DMS53 treated with DMSO at 0.1 percent for 48 hours (cell line): Measurements from ENCODE around the gene TXNRD1.
"Not testable (repeated sequence)": the region's sequence is repeated elsewhere in the genome, so short reads cannot be mapped to it uniquely, and the experiment has no call there.

Experiments used
- DNase-seq: peaks from one replicate; lab custom pipeline; 2025; ENCODE audit not compliant: unreplicated experiment; lab: John Stamatoyannopoulos, UW

Gene TXNRD1

GRCh38 chr12:104320627-104321024 is 105.0 kb downstream of the TXNRD1 start:
- no peak for DNase-seq

- no peak for DNase-seq
Observed at GRCh38 chr12:104321949-104322348, 106.4 kb downstream of the TXNRD1 start.

GRCh38 chr12:104322533-104322932 is 107.0 kb downstream of the TXNRD1 start:
- not testable (repeated sequence) for DNase-seq

GRCh38 chr12:104323899-104324298 is 108.3 kb downstream of the TXNRD1 start:
- DNase-seq = no peak

DNA sequence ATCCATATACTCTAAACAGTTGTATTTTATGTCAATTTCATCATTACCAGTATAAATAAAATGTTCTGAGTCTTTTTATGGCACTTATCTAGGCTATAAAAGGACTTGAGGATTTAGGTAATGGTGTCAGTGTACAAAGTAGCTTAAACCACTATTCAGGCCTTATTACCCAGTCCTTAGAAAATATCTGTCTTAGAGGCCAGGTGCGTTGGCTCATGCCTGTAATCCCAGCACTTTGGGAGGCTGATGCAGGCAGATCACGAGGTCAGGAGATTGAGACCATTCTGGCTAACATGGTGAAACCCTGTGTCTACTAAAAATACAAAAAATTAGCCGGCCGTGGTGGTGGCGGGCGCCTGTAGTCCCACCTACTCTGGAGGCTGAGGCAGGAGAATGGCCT is 112.7 kb downstream of the TXNRD1 start:
- DNase-seq = not testable (repeated sequence)

- no peak for DNase-seq
Observed at GRCh38 chr12:104328790-104329189, 113.2 kb downstream of the TXNRD1 start.

- DNase-seq = no peak
Observed at GRCh38 chr12:104329707-104330532, 114.3 kb downstream of the TXNRD1 start.

DNA sequence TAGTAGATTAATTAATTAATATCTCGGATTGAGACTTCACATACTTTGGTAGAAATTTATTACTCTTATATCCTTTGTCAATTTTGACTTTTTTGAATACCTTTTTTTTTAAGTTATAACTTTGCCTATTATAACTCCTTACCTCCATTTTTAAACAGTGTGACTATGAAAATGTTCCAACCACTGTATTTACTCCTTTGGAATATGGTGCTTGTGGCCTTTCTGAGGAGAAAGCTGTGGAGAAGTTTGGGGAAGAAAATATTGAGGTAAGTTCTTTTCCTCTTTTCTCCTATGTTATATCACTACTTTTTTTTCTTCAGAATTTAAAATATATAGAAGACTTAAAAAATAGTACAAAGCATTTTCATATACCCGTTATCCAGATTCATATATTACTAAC is 115.8 kb downstream of the TXNRD1 start:
- no peak for DNase-seq

- DNase-seq = not testable (repeated sequence)
Observed at GRCh38 chr12:104332273-104332672, 116.7 kb downstream of the TXNRD1 start.

- no peak for DNase-seq
Observed at GRCh38 chr12:104333692-104334255, 118.2 kb downstream of the TXNRD1 start.

DNA sequence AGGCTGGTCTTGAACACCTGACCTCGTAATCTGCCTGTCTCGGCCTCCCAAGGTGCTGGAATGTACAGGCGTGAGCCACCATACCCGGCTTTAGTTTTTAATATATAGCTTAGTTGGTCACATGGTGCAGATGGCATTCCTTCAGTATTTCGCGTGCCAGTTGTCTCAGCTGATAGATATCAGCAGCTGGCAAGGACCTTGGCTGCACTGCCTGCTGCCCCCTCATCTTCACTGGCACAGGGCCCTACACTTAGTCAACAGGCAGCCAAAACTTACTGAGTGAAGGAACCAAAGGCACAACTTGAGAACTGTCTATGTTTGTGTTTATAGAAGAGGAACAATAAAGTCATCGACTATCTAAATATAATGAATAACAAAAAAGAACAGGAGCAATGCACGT is 119.0 kb downstream of the TXNRD1 start:
- no peak for DNase-seq

DNA sequence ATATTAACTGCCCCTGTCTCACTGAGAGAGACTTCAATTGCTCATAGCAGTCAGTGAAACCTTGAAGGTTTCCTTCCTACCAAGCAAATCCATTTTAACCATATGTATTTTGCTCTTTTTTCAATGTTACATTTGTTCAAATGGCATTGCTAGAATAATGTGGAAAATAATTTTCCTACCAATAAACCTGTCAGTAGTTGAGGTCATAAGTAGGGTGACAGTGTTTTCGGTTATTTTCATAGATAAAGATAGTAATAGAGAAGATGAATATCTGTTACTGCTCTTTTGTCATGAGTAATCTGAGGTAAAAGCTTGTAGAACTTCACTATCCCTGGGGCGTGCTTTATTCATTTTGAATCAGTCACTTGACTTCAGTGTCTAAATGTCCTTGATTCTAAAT is 120.5 kb downstream of the TXNRD1 start:
- DNase-seq = no peak

DNA sequence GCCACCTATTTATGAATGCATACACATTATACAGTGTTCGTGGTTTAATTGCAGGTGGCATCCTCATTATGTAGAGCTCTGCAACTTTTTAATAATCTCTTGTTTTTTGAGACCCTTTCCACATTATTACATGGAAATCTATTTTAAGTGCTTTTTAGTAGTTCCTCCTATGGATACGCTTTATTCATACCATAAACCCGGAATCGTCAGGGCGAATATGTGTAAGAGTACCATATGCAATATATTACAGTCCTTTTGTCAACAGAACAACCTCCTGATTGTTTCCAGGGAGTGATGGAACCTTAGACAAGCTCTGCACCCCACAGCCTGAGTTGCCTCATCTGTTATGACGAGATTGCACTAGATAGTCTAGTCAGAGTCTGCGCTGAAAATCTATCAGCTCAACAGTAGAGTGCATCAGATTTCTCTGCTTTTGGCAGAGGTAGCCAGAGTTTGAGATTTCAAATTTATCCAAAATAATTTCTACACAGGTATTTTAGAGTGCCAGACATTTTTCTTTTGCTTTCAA is 121.5 kb downstream of the TXNRD1 start:
- no peak for DNase-seq

DNA sequence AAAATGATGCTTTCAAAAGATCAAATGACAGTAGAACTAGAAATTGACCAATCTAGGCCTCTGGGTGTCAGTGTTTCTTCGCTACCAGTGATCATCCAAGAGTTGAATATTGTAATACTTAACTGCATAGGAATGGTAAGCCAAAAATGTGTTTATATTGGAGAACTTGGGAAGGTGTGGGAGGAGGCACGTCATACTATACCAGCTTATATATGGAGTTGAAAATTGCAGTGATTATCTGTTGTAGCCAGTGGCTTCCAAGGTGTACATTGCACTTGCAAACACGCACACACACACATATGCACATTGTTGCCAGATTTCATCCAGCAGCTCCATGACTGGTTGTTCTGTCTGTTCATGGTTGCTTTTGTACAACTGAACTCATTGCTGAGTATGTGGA is 124.1 kb downstream of the TXNRD1 start:
- DNase-seq = no peak

DNA sequence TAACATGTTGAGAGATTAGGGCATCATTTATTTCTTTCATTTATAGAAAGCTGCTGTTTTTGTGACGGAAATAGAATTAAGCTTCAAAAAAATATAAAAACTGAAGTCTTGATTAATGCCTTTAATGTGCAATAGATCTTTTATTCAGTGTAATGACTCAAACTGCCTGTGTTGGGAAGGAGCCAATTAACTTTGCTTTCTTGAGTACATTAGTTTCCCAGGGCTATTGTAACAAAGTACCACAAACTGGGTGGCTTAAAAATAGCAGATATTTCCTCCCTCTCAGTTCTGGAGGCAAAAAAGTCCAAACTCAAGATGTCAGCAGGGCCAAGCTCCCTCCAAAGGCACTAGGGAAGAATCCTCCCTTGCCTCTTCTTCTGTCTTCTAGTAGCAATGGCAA is 124.6 kb downstream of the TXNRD1 start:
- DNase-seq = no peak

- DNase-seq = no peak
Observed at GRCh38 chr12:104340925-104341611, 125.5 kb downstream of the TXNRD1 start.

- DNase-seq = no peak
Observed at GRCh38 chr12:104342147-104342546, 126.6 kb downstream of the TXNRD1 start.

DNA sequence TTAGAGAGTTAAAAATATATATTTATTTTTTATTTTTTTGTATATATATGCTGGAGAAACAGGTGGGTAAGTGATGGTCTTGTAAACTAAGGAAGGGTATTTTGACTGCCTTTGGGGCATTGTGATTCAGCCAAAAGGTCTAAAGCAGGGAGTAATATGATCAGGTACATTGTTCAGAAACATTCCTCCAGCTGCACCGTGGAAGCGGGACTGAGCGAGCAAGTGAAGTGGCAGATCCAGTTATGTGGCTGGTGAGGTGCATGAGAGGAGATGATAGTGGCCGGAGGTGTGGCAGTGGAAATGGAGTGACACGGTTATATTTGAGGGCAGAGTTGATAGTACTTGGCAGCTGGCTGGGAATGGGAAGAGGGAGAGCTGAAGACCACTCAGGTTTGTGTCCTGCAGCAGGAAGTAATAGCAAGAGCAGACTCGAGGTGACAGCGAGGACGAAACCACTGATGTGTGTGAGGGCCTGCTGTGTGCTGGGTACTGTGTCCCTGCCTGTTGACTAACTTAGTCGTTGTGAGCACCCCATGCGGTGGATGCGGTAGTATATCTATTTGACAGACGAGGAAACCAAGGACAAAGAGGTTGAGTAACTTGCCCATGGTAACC is 127.2 kb downstream of the TXNRD1 start:
- no peak for DNase-seq

GRCh38 chr12:104344682-104345081 is 129.1 kb downstream of the TXNRD1 start:
- no peak for DNase-seq

- DNase-seq = no peak
Observed at GRCh38 chr12:104345234-104346066, 129.9 kb downstream of the TXNRD1 start.
